ENCODE measurements around the gene ZNF598.

DNA sequence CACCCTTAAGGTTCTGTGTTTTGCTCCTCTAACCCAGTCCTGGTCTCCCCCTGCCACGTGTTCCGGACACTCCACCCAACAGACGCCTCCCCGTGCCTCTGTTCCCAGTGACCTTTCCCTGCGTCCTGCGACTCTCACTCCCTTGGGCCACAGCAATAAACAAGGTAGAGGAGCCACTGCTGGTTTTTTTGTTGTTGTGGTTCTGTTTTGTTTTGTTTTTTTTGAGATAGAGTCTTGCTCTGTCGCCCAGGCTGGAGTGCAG is 6.3 kb upstream of the ZNF598 start:
- TF ChIP-seq, protein P1, sequence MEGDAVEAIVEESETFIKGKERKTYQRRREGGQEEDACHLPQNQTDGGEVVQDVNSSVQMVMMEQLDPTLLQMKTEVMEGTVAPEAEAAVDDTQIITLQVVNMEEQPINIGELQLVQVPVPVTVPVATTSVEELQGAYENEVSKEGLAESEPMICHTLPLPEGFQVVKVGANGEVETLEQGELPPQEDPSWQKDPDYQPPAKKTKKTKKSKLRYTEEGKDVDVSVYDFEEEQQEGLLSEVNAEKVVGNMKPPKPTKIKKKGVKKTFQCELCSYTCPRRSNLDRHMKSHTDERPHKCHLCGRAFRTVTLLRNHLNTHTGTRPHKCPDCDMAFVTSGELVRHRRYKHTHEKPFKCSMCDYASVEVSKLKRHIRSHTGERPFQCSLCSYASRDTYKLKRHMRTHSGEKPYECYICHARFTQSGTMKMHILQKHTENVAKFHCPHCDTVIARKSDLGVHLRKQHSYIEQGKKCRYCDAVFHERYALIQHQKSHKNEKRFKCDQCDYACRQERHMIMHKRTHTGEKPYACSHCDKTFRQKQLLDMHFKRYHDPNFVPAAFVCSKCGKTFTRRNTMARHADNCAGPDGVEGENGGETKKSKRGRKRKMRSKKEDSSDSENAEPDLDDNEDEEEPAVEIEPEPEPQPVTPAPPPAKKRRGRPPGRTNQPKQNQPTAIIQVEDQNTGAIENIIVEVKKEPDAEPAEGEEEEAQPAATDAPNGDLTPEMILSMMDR (IDR thresholded peaks at IDR 0.05): no peak
- TF ChIP-seq POLR2A (IDR thresholded peaks at IDR 0.05): no peak
- no peak for TF ChIP-seq POLR2AphosphoS5 (IDR thresholded peaks at IDR 0.05)

Measured in breast epithelium (tissue), 3 donors.